Omental fat pad (tissue), 4 donors: ENCODE data around the gene IGSF9B. TPM values are rescaled to one million over a fixed set of nuclear protein-coding genes. Genes with fewer than 3 reads are reported as not detected.
A peak's percentile ranks its signal among the peaks of the same experiment; 100 is the strongest.

Source experiments
- ATAC-seq: fragments of 150-250 bp; one replicate; pipeline ENCODE4 v1.9.1; 2016; ENCODE audit warnings: mild to moderate bottlenecking, moderate library complexity; ENCODE audit not compliant: low FRiP score
- DNase-seq: peaks from one replicate; pipeline ENCODE4 v3.0.0-alpha.2; 2019; ENCODE audit warnings: low spot score
- total RNA-seq, 4 donors: library from RNA; depleted of rRNA; stranded (reverse); fragments of >200 nt; gene quantifications; one replicate each; pipeline ENCODE4 v1.1.0, GENCODE V29; 2016
- TF ChIP-seq, protein P1 (sequence below), 3 donors: fragments of 450-650 bp; IDR thresholded peaks; one replicate each; pipeline ENCODE4 v1.5.1; 2016 to 2017; ENCODE audit warnings: antibody characterized with exemption in 3 of 3, mild to moderate bottlenecking in 3 of 3, moderate library complexity in 2 of 3

Gene IGSF9B
- total RNA-seq, 4 donors from 2014 or later: 2.0 to 29.7 (median 6.6) TPM

DNA sequence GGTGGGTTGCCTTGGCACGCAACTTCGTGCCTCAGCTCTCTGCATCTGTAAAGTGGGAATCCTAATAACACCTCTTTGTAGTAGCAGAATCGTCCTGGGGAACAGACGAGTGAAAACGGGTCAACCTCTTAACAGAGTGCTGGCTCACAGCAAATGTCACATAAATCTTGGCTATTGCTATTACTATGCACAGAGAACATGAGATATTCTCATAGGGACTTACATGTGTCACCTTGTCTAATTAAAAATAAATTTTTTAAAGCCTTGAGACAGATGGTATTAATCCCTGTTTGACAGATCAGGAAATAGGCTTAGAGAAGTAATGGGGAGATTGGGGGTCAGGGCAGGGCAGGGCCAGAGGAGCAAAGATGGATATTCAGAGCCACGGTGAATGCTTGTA, 44.3 kb upstream of the IGSF9B start:
- DNase-seq: no peak
- ATAC-seq: no peak
- TF ChIP-seq, protein P1, sequence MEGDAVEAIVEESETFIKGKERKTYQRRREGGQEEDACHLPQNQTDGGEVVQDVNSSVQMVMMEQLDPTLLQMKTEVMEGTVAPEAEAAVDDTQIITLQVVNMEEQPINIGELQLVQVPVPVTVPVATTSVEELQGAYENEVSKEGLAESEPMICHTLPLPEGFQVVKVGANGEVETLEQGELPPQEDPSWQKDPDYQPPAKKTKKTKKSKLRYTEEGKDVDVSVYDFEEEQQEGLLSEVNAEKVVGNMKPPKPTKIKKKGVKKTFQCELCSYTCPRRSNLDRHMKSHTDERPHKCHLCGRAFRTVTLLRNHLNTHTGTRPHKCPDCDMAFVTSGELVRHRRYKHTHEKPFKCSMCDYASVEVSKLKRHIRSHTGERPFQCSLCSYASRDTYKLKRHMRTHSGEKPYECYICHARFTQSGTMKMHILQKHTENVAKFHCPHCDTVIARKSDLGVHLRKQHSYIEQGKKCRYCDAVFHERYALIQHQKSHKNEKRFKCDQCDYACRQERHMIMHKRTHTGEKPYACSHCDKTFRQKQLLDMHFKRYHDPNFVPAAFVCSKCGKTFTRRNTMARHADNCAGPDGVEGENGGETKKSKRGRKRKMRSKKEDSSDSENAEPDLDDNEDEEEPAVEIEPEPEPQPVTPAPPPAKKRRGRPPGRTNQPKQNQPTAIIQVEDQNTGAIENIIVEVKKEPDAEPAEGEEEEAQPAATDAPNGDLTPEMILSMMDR (IDR thresholded peaks at IDR 0.05): no peak

DNA sequence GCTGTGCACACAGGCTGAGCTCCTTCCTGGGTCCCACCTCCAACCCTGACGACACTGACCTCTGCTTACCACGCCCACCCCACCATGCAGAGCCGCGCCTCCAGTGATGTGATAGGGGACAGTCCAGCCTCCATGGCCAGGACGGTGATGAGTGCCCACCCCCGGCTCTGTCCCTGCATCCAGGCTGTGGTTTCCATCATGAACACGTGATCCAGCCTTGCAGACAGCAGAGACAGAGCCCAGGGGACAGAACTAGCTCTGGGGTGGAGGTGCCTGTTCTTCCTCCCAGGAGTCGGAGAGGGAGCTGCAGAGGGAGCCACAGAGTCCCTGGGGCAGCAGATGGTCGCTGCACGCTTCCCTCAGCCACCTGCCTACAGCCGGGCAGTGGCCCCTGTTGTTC, 42.6 kb upstream of the IGSF9B start:
- ATAC-seq (no peak), DNase-seq (no peak)
- TF ChIP-seq, protein P1 (IDR thresholded peaks at IDR 0.05): no peak

DNA sequence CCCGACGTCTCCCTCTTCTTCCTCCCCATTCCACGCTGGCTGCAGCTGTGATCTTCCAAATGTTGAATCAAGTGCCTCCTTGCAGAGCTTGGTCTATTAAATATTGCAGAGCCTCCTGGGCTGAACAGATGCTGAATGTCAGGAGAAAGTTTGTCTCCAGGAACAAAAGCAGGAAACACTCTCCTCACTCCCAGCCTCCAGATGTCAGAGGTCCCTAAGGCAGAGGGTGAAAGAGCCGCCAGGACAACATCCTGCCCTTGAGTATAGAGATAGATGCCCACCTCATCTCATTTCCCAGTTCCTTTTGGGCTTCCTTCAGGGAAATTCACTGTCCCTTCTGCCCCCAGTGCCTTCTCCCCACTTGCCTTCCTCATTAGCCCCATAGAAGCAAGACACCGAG, 40.8 kb upstream of the IGSF9B start:
- ATAC-seq (no peak), DNase-seq (no peak)
- TF ChIP-seq, protein P1 (IDR thresholded peaks at IDR 0.05): no peak

DNA sequence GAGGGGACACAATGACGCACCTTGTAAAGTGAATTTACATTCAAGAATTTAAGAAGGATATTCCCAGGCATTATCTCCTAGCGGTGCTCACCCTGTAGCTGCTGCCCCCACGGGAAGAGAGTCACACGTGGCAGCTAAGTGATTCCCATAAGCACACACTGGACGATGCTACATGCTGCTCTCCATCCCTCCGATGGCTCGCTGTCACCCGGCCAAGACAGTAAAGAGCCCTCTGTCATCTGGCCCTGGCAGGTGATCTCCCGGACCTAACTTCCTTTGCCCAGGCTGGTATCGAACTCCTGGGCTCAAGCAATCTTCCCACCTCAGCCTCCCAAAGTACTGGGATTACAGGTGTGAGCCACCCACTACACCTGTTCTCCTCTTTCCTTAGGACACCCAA, 39.9 kb upstream of the IGSF9B start:
- no peak for DNase-seq
- no peak for ATAC-seq
- TF ChIP-seq, protein P1 (IDR thresholded peaks at IDR 0.05): no peak

DNA sequence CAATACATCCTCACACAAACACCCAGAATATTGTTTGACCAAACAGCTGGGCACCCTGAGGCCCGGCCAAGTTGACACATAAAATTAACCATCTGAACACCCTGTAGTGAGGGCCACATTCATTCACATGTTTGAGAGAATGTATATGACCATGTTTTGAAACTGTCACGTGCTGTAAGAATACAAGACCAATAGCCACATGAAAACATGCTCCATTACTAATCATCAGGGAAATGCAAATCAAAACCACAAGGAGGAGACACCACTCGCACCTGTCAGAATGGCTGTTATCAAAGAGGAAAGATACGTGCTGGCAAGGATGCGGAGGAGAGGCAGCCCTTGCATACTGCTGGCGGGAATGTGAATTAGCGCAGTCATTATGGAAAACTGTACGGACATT, 38.3 kb upstream of the IGSF9B start:
- ATAC-seq: peak; percentile 44

DNA sequence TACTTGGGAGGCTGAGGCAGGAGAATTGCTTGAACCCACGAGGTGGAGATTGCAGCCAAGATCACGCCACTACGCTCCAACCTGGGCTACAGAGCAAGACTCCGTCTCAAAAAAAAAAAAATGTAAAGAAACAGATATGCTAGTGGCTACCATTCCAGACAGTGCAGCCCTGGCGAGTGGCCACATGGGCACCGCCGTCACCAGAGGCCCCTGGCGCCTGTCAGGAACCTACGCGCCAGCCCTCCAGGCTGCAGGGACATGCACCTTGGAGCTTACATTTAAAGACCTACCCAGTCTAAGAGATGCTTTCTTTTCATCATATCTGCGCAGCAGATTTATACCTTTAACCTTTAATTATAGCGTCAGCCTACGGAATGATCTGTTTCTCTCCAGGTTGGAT, 37.2 kb upstream of the IGSF9B start:
- no peak for ATAC-seq
- no peak for DNase-seq
- TF ChIP-seq, protein P1 (IDR thresholded peaks at IDR 0.05): no peak

More for the DNA sequence above, 38.3 kb upstream of the IGSF9B start:
- TF ChIP-seq, protein P1 (IDR thresholded peaks at IDR 0.05): no peak
- DNase-seq: no peak

DNA sequence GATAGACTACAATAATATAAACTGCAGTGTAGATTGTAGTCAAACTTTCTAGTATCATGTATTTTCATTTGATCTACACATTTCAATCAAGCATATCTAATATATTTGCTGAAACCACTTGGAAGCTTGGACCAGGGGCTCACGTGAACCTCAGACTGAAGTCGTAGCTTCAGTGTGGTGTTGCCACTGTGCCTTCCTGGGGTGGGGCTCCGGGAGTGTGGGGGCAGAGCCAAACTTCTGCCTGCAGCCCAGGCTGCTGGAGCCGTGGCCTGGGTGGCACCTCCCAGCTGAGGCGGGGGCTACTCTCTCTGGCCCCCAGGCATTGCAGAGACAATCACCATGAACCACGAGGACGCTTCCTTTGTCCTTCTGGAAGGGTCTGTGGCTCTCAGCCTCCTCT, 36.3 kb upstream of the IGSF9B start:
- no peak for DNase-seq
- TF ChIP-seq, protein P1 (IDR thresholded peaks at IDR 0.05): no peak
- no peak for ATAC-seq
